ENCODE measurements around the gene PIP5K1A. TPM values are rescaled to one million over a fixed set of nuclear protein-coding genes. Genes with fewer than 3 reads are reported as not detected.
"Not testable (repeated sequence)": the region's sequence is repeated elsewhere in the genome, so short reads cannot be mapped to it uniquely, and the experiment has no call there.

Gene PIP5K1A
- total RNA-seq, 1 experiment from 2014 or later = 63.3 TPM

GRCh38 chr1:151199873-151200581 lies 1.7 kb downstream of the PIP5K1A start:
- Histone ChIP-seq H3F3A (ENCODE audit: low read length, unreplicated experiment) (peaks cover 4% of the 10 kb centered on the region), H3K36me3 (ENCODE audit: low read depth, low read length) (peaks cover 18% of the 10 kb centered on the region), H3K4me3 (ENCODE audit: low read length) (peak overlapping the region; percentile 96), H3K9me3 (ENCODE audit: low read length) (no peaks in the 10 kb centered on the region), H3K4me1 (ENCODE audit: insufficient read depth, low read length) (peaks cover 31% of the 10 kb centered on the region), H3K9me2 (replicated peaks; ENCODE audit: low read length) (no peaks in the 10 kb centered on the region), H3K79me2 (ENCODE audit: low read length) (peaks cover 69% of the 10 kb centered on the region), H3K27me3 (ENCODE audit: low read length) (no peaks in the 10 kb centered on the region), H2AFZ (ENCODE audit: low read length) (no peak overlapping the region), H4K20me1 (ENCODE audit: low read length) (peaks cover 28% of the 10 kb centered on the region), H3K27ac (ENCODE audit: low read length) (peak overlapping the region; percentile 83), H3K4me2 (ENCODE audit: low read length) (peak overlapping the region; percentile 89), H3K9ac (ENCODE audit: low read length) (peak overlapping the region; percentile 93)
- TF ChIP-seq, protein P1, sequence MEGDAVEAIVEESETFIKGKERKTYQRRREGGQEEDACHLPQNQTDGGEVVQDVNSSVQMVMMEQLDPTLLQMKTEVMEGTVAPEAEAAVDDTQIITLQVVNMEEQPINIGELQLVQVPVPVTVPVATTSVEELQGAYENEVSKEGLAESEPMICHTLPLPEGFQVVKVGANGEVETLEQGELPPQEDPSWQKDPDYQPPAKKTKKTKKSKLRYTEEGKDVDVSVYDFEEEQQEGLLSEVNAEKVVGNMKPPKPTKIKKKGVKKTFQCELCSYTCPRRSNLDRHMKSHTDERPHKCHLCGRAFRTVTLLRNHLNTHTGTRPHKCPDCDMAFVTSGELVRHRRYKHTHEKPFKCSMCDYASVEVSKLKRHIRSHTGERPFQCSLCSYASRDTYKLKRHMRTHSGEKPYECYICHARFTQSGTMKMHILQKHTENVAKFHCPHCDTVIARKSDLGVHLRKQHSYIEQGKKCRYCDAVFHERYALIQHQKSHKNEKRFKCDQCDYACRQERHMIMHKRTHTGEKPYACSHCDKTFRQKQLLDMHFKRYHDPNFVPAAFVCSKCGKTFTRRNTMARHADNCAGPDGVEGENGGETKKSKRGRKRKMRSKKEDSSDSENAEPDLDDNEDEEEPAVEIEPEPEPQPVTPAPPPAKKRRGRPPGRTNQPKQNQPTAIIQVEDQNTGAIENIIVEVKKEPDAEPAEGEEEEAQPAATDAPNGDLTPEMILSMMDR (conservative IDR thresholded peaks at IDR 0.05; ENCODE audit: low read depth, low read length) = no peak
- no peak for TF ChIP-seq EZH2phosphoT487 (IDR thresholded peaks at IDR 0.05; ENCODE audit: borderline replicate concordance, low read length)
- no peak for TF ChIP-seq EZH2 (IDR thresholded peaks at IDR 0.05; ENCODE audit: low read length, unreplicated experiment)
- intact Hi-C loops (cut with micrococcal nuclease) = loop anchor here (5.0 to 10.0 kb wide), 2 partner anchors 127 to 345 kb away; partner anchors contain the start of genes PI4KB and TUFT1
- POLR2A ChIA-PET (ENCODE audit: unreplicated experiment) = interaction anchor here (0.5 to 0.7 kb wide), 2 partner anchors 14 to 81 kb away, joined by 4 to 7 read pairs; no protein-coding TSS in a partner anchor
- peak; percentile 86 for DNase-seq
- no peak; the same call in 1 of the 2 replicates for ATAC-seq
- BruUV-seq (replicated peaks) = no TSS peak
- CTCF ChIA-PET = no interaction called here

GRCh38 chr1:151205381-151205965 lies 7.1 kb downstream of the PIP5K1A start:
- DNase-seq; H3K9me3 ChIP-seq (ENCODE audit: low read length); H3K4me3 ChIP-seq (ENCODE audit: low read length); H2AFZ ChIP-seq (ENCODE audit: low read length); BruUV-seq (replicated peaks); H3K9ac ChIP-seq (ENCODE audit: low read length); ATAC-seq; H3K4me2 ChIP-seq (ENCODE audit: low read length); H3K27ac ChIP-seq (ENCODE audit: low read length); H3K27me3 ChIP-seq (ENCODE audit: low read length); H3F3A ChIP-seq (ENCODE audit: low read length, unreplicated experiment); intact Hi-C loops (cut with micrococcal nuclease); H3K9me2 ChIP-seq (replicated peaks; ENCODE audit: low read length); POLR2A ChIA-PET (ENCODE audit: unreplicated experiment): not testable (repeated sequence)
- CTCF ChIA-PET = interaction anchor here (0.6 kb wide), 1 partner anchor 866 kb away, joined by 4 read pairs; no protein-coding TSS in a partner anchor
- Histone ChIP-seq H4K20me1 (ENCODE audit: low read length) (peaks cover 30% of the 10 kb centered on the region), H3K79me2 (ENCODE audit: low read length) (peaks cover 97% of the 10 kb centered on the region), H3K4me1 (ENCODE audit: insufficient read depth, low read length) (peaks cover 17% of the 10 kb centered on the region; the same call in 1 of the 2 replicates), H3K36me3 (ENCODE audit: low read depth, low read length) (peaks cover 44% of the 10 kb centered on the region)

GRCh38 chr1:151210830-151211229 lies 12.5 kb downstream of the PIP5K1A start:
- Histone ChIP-seq H3F3A (ENCODE audit: low read length, unreplicated experiment) (no peaks in the 10 kb centered on the region), H3K27me3 (ENCODE audit: low read length) (no peaks in the 10 kb centered on the region), H3K79me2 (ENCODE audit: low read length) (peaks cover 98% of the 10 kb centered on the region), H3K9ac (ENCODE audit: low read length) (no peak overlapping the region), H3K36me3 (ENCODE audit: low read depth, low read length) (peaks cover 29% of the 10 kb centered on the region; the same call in 1 of the 2 replicates), H2AFZ (ENCODE audit: low read length) (no peak overlapping the region), H3K9me3 (ENCODE audit: low read length) (no peaks in the 10 kb centered on the region), H3K4me2 (ENCODE audit: low read length) (no peak overlapping the region), H4K20me1 (ENCODE audit: low read length) (peaks cover 17% of the 10 kb centered on the region), H3K9me2 (replicated peaks; ENCODE audit: low read length) (no peaks in the 10 kb centered on the region), H3K4me3 (ENCODE audit: low read length) (no peak overlapping the region), H3K27ac (ENCODE audit: low read length) (no peak overlapping the region), H3K4me1 (ENCODE audit: insufficient read depth, low read length) (no peaks in the 10 kb centered on the region)
- POLR2A ChIA-PET (ENCODE audit: unreplicated experiment) = no interaction called here
- DNase-seq (peak; percentile 62), ATAC-seq (peak; percentile 78)
- CTCF ChIA-PET = no interaction called here
- TF ChIP-seq, protein P1 (conservative IDR thresholded peaks at IDR 0.05; ENCODE audit: low read depth, low read length) = no peak
- TF ChIP-seq EZH2phosphoT487 (IDR thresholded peaks at IDR 0.05; ENCODE audit: borderline replicate concordance, low read length) = no peak
- TF ChIP-seq EZH2 (IDR thresholded peaks at IDR 0.05; ENCODE audit: low read length, unreplicated experiment) = no peak
- BruUV-seq (replicated peaks) = no TSS peak
- intact Hi-C loops (cut with micrococcal nuclease) = no loop called here

Data from PC-3 (cell line).